Stimulated activated naive CD4-positive, alpha-beta T cell treated with Interleukin-2 at 50 U/mL for 16 hours (primary cell): ENCODE data around the gene ABLIM1.

ENCODE experiments used
- DNase-seq: peaks from one replicate; lab custom pipeline; 2025; lab: John Stamatoyannopoulos, UW

ABLIM1 gene

GRCh38 chr10:114577133-114577532 is 80.9 kb downstream of the ABLIM1 start:
- no peak for DNase-seq

- no peak for DNase-seq
These were observed 81.4 kb downstream of the ABLIM1 start for GRCh38 chr10:114576716-114577115.

GRCh38 chr10:114576132-114576487 is 82.0 kb downstream of the ABLIM1 start:
- DNase-seq = no peak

GRCh38 chr10:114575417-114576131 is 82.5 kb downstream of the ABLIM1 start:
- DNase-seq = no peak

GRCh38 chr10:114573330-114574045 is 84.6 kb downstream of the ABLIM1 start:
- no peak for DNase-seq

GRCh38 chr10:114571316-114571999 is 86.6 kb downstream of the ABLIM1 start:
- DNase-seq = no peak

GRCh38 chr10:114566064-114566463 is 92.0 kb downstream of the ABLIM1 start:
- no peak for DNase-seq

- no peak for DNase-seq
These were observed 93.0 kb downstream of the ABLIM1 start for GRCh38 chr10:114565066-114565465.

- no peak for DNase-seq
These were observed 97.0 kb downstream of the ABLIM1 start for GRCh38 chr10:114561008-114561523.

- DNase-seq = no peak
These were observed 97.9 kb downstream of the ABLIM1 start for GRCh38 chr10:114560144-114560543.

- DNase-seq = no peak
These were observed 98.4 kb downstream of the ABLIM1 start for GRCh38 chr10:114559636-114560035.

GRCh38 chr10:114557854-114558253 is 100.2 kb downstream of the ABLIM1 start:
- no peak for DNase-seq

GRCh38 chr10:114556236-114557122 is 101.6 kb downstream of the ABLIM1 start:
- DNase-seq = no peak

- no peak for DNase-seq
These were observed 104.6 kb downstream of the ABLIM1 start for GRCh38 chr10:114553436-114553835.

- DNase-seq = no peak
These were observed 106.0 kb downstream of the ABLIM1 start for GRCh38 chr10:114552050-114552449.

GRCh38 chr10:114551636-114551972 is 106.5 kb downstream of the ABLIM1 start:
- DNase-seq = no peak

GRCh38 chr10:114550756-114551635 is 107.1 kb downstream of the ABLIM1 start:
- no peak for DNase-seq

GRCh38 chr10:114548662-114549061 is 109.4 kb downstream of the ABLIM1 start:
- DNase-seq = no peak

- no peak for DNase-seq
These were observed 110.6 kb downstream of the ABLIM1 start for GRCh38 chr10:114547514-114547913.

GRCh38 chr10:114547056-114547455 is 111.0 kb downstream of the ABLIM1 start:
- DNase-seq = no peak

GRCh38 chr10:114545819-114546218 is 112.3 kb downstream of the ABLIM1 start:
- DNase-seq = no peak
